ENCODE data around the gene DYSF.

Gene DYSF

DNA sequence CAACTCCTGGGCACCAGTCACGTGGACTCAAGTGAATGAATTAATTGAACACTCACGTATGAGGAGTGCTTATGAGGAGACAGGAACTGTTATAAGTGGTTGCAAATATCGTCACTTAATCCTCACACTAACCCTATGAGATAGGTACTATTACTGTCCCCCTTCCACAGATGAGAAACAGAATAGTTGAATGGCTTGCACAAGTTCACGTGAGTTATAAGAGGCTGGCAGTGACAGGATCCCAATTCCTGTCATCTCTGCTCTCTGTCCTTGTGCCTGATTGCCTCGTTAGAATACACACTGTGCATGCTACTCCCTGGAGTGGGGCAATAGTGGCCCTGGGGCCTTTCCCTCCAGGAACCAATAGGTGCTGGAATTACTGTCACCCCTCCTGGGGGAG, 253.5 kb downstream of the DYSF start:
- no peak for DNase-seq (ENCODE audit: low read depth)

DNA sequence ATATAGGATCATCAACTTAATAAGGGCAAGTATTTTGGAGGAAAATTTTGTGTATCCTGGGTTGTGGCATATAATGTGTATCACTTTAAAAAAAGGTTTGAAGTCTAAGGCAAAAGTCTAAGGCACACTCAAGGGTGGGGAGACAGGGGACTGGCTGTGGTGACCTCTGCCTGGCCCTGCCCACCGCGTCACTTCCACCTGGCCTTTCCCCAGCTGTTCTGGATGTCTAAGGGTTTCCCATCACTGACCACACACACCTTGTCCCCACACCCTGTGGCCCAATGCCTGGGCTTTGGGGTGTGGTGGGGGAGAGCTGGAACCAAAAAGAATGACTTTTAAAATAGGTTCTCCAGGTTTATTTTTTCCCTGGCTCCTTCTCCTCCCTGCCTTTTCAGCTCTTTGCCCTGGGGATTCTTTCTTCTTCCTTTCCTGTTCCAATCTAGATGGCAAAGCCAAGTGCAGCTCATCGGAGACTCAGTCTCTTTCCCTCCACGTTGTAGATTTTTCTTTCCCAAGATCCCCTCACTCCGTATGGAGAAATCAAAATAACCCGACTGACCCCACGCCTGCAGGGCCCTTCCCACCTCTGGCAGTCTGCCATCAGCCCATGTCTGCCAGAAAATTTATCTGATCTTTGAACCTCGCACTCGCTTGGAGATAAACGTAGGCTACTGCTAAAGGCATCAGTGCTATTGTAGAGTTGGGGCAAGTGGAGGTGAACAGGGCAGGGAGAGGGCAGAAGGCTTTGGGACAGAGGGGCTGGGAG, 257.2 kb downstream of the DYSF start:
- no peak for DNase-seq (ENCODE audit: low read depth)

GRCh38 chr2:71711133-71711855, 257.9 kb downstream of the DYSF start:
- no peak for DNase-seq (ENCODE audit: low read depth)

DNA sequence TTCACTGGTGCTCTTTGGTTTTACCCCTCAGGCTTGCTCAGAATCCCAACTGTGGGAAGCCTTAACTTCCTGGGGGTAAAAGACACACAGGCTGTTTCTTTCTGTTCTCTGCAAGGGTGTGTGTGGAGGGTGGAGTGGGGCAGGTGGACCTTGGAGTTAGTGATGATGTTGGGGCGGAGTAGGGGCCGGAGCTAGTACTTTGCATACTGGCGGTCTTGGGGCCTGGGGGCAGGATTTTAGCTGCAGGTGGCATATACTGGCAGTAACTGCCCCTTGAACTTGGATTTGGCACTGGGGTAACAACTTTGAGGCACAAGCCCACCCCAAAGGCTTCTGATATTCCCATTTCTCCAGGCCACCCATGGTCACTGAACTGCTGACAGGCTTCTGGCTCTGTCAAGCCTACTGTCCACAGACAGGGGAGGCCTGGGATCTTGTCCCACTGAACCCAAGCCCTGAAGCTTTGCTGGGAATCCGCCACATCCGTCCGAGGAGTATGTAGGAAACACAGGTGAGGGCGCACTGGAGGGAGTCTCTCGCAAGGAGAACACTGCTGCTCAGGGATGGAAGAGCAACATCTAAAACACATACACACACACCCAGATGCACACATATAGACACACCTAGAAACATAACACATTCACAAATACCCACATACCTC, 258.9 kb downstream of the DYSF start:
- no peak for DNase-seq (ENCODE audit: low read depth)

DNA sequence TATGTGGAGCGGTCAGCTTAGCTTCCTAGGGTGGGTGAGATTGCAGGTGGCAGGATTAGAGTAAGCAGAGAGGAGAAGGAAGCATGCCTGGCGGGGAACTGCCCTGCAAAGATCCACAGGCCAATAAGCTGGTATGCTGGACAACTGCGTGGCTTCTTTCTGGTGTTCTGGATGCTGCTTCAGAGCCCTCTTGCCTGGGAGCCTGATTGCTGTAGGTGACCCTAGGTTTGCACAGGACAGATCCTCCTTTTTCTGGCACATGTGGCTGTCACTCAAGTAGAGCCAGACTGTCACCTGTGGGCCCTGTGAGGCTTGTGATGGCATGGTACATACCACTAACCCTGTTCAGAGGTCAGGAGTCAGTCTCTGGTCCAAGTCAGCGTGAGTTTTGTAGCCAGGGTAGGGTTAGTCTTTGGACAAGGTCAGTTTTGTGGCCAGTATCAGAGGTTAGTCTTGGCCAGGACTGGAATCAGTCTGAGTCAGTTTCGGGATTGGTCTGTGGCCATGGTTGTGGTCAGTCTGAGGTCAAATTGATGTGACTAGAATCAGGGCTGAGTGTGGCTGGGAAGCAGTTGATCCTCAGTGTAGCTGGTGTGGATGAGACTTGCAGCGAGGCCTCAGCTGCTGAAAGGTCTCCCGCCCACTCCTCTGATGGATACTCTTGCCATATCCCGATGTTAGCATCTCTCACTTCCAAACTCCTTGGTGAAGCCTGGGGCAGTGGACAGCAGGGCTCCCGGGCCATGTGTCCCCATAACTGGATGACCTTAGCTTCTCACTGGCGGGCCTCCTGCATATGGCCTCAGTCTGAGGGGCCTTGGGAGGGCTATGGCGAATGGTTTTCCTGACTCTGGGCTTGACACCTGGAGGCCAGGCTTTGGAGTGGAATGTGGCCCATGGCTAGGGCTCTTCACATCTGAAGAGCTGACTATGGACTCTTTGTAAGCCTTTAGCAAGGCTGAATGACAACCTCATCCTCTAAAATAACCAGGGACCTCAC, 260.5 kb downstream of the DYSF start:
- DNase-seq (ENCODE audit: low read depth): no peak

- DNase-seq (ENCODE audit: low read depth): no peak
Measured at GRCh38 chr2:71714601-71715240, 261.4 kb downstream of the DYSF start.

- DNase-seq (ENCODE audit: low read depth): no peak
Measured at GRCh38 chr2:71715241-71715750, 261.9 kb downstream of the DYSF start.

GRCh38 chr2:71715951-71716696, 262.8 kb downstream of the DYSF start:
- no peak for DNase-seq (ENCODE audit: low read depth)

DNA sequence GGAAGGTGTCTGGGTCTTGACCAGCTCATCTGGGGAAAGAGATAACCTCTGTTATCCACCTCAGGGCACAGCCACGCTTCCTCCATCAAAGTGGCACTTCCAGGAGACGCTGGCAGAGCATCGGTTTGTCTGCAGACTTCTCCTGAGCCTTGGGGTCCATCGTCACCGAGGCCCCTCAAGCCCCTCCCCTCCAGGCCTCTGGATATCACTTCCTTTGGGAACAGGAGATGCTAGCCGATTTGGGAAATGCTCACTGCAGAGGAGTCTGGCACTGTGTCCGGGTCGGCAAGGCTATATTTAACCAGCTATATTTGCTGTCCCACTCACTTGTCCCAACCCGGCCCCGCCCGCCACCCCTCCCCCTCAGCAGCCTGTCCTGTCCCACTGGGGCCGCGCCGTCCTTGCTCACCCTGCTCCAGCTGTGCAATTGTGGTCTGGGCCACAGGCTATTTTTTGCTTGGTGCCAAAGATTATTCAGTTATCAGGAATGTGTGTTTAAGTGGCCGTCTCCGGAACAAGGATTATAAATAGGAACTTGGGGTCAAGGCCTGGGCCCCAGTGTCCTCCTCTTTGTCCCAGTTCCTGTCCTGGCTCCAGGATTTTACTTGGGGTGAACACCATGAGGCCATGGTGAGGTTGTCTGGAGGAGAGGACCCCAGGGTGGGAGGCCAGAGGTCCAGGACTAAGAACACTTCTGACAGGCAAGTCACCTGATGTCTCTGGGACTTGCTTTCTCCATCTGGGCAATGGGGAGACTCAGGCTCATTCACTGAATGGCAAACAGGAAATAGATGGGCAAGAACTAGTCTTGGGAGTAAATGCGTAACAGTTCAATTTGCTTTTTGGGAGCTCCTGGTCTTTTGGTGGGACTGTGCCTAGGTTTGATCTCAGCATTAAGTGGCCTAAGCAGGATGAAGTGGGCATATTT, 263.6 kb downstream of the DYSF start:
- DNase-seq (ENCODE audit: low read depth): no peak

DNA sequence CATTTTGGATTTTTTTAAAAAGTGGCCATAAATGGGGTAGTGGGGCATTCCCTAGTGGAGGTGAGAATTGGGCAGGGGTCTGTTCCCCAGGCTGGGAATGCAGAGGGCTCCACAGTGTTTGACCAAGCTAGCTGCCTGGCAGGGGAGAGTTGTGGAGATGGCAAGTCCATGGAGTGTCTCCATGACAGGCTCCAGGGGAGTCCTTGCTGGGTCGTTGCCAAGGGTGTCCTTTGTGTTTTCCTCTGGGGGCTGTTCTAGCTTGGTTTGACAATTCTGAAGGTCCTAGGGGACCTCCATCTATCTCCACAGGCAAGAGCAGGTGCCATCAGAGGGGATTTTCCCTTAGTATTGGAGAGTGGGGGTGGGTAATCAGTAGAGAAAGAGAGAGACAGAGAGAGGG, 265.3 kb downstream of the DYSF start:
- DNase-seq (ENCODE audit: low read depth): no peak

GRCh38 chr2:71719520-71720282, 266.3 kb downstream of the DYSF start:
- no peak for DNase-seq (ENCODE audit: low read depth)

DNA sequence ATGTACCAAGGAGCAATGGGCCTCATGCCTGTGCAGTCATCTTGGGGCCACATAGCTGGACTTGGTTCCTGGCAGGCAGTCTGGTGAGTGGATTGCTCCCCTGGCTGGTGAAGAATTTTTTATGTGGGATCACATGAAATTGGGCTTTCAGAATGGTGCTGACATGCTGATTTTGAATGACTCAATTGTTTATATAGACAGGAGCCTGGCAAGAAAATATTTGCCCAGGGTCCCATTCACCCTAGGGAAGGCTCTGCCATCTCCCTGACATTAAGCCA, 266.9 kb downstream of the DYSF start:
- no peak for DNase-seq (ENCODE audit: low read depth)

DNA sequence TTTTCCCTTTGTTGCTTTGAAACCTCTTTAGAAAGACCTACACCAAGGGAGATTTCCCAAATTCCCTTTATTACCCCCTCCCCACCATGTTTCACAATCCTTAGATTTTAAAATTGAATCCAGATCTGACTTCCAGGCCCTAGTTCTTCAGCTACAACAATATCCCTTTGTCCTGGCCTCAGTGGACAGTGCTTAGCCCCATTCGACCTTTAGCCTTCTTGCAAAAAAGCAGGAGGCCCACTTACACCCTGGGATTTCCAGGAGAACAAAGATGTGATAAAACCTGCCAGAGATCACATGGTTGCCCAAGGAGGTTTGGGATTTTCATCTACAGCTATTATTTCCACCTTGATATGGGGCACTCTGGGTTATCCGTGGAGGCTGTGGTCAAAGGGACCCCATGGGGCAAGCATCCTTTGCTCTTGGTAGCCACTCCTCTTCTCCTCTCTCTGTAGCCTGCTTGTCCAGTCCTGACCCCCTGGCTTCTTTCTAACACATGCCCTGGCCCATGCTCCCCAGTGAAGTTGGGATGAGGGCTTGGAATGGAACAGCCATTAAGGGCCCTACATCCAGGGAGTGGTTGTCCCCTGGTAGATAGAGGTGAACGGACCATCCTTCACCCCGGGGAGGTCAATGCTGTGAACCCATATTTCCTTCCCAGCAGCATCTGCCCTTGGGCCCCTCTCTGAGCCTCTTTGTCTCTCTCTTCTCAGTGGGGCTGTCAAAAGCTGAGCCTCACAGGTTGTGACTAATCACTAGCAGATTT, 267.4 kb downstream of the DYSF start:
- no peak for DNase-seq (ENCODE audit: low read depth)

DNA sequence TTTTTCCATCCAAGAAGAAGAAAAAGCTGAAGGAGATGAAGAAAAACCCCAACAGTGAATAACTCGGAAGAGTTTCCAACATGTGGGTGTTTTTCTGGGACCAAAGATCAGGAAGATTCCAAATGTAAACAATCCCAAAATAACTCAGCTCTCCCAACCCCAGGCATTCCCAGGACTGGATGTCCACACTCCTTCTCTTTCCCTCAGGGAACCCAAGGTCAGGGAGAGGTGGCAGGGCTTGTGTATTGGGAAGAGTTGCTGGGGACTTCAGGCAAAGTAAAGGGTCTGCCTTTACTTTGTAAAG, 268.0 kb downstream of the DYSF start:
- no peak for DNase-seq (ENCODE audit: low read depth)

DNA sequence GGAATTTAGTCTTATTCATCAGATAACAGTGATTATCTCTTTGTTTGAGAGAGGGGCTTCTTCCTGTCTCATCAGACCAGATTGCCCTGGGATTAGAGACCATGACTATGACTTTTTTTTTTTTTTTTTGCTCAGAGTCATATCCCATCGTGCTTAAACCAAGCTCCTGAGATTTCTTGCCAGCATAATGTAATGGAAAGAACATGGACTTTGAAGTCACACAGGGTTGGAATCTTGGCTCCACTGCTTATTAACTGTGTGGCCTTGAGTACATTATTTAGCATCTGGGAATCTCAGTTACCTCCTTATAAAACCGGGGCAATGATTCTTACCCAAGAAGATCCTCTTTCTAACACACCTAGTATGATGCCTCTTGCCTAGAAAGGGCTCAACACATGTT, 268.3 kb downstream of the DYSF start:
- DNase-seq (ENCODE audit: low read depth): no peak

DNA sequence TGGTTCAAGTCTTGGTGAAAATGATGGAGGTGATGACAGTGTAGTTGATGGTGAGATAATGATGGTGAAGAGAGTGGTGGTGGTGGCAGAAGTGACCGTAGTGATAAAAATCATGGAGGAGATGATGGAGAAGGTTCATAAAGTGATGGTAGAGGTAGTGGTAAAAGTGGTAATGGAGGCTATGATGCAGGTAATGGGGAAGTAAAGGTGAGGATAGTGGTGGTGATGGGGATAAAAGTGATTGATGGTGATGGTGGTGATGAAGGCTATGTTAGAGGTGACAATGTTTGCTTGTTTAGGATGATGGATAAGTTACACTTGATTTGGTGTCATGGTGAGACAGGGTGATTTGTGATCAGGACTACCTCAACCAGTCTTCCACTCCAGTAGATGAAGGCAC, 268.9 kb downstream of the DYSF start:
- DNase-seq (ENCODE audit: low read depth): no peak

DNA sequence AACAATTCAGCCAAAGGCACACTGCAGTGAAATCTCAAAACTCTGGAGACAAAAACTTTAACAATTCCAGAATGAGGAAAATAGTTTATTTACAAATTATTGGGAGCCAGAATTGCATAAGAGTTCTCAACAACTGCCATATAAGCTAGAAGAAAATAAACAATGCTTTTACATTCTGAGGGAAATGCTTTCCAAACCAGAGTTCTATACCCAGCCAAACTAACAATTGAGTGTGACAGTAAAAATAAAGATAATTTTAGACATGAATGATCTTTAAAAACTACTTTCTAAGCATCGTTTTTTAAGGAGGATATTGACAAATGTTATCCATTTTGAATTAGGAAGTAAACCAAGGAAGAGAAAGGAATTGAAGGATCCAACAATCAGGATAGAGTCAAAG, 271.4 kb downstream of the DYSF start:
- no peak for DNase-seq (ENCODE audit: low read depth)

DNA sequence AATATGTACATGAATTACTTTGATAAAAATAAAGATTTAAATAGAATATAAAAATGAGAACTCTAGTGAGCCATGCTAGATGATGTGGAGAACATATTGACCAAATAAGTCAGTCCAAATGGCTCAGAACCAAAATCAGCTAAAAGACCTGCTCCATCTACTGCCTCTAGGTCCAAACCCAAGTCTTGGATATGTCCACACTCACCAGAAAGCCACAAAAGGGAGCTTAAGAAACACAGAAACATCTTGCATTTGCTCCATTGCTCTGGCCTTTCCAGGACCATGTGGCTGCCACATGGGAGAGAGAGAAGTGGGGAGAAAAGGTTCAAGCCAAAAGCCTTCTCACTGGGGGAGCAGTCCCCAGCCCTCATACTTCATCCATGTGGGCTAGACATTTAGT, 272.5 kb downstream of the DYSF start:
- DNase-seq (ENCODE audit: low read depth): no peak

Measured in activated T-helper 1 cell treated with Interleukin-2 at 50 U/mL for 16 hours (primary cell).